HCT116 (cell line): ENCODE data around the gene SYNGR3.

Source experiments
- CEBPB ChIP-seq: IDR thresholded peaks from 2 replicates; pipeline ENCODE4 v1.6.1; 2012; ENCODE audit warnings: low read depth
- CTCF ChIP-seq, 3 experiments: fragments of 200-600 bp in 1 of 3; sonication (generic) in 1 of 3; IDR thresholded peaks in 2 of 3; conservative IDR thresholded peaks in 1 of 3; 2 replicates each; pipeline ENCODE4 v1.5.1; 2012 to 2017; ENCODE audit warnings: low read depth in 2 of 3, low read length in 2 of 3, antibody characterized with exemption in 1 of 3, borderline replicate concordance in 1 of 3, control low read depth in 1 of 3, mild to moderate bottlenecking in 1 of 3, mixed read lengths in 1 of 3, mixed run types in 1 of 3, moderate library complexity in 1 of 3; ENCODE audit not compliant: insufficient read depth in 1 of 3
- EZH2 ChIP-seq: fragments of 200-600 bp; sonication (generic); IDR thresholded peaks from 2 replicates; pipeline ENCODE4 v1.6.1; 2017; ENCODE audit warnings: antibody characterized with exemption, mixed run types
- JUND ChIP-seq: IDR thresholded peaks from 2 replicates; pipeline ENCODE4 v1.6.1; 2012
- MAX ChIP-seq: IDR thresholded peaks from 2 replicates; pipeline ENCODE4 v1.6.1; 2012
- POLR2A ChIP-seq: IDR thresholded peaks from 2 replicates; pipeline ENCODE4 v1.7.0; 2011; ENCODE audit warnings: borderline replicate concordance; ENCODE audit not compliant: insufficient read depth, insufficient read length; ENCODE audit errors: extremely low read depth
- POLR2AphosphoS5 ChIP-seq: IDR thresholded peaks from 2 replicates; pipeline ENCODE4 v1.6.1; 2011; ENCODE audit warnings: mild to moderate bottlenecking, low read depth, low read length, moderate library complexity

GRCh38 chr16:1976951-1977874, 12.6 kb upstream of the SYNGR3 start:
- TF ChIP-seq EZH2 (no peak), MAX (no peak), CEBPB (no peak), POLR2AphosphoS5 (peak; percentile 29; the same call in 1 of the 2 replicates), JUND (no peak), CTCF (IDR thresholded peaks at IDR 0.05 in 2 of 3, conservative IDR thresholded peaks at IDR 0.05 in 1 of 3; ENCODE audit: borderline replicate concordance in 1 of 3, insufficient read depth in 1 of 3, low read depth in 2 of 3, low read length in 2 of 3) (no peak), POLR2A (no peak)
